Activated CD4-positive, alpha-beta memory T cell treated with anti-CD3 and anti-CD28 coated beads for 36 hours (primary cell): Measurements from ENCODE around the gene CHST14. TPM values are rescaled to one million over a fixed set of nuclear protein-coding genes. Genes with fewer than 3 reads are reported as not detected.

Experiments used
- total RNA-seq, 2 experiments: library from RNA; stranded (reverse); gene quantifications; one replicate each; pipeline ENCODE4 v1.2.3, GENCODE V29; 2021

The CHST14 gene
- total RNA-seq, 2 experiments from 2014 or later, result 8.2 to 8.7 TPM

Other genes with a start within 250 kb of the CHST14 start
- under 1 TPM; 0.69 to 0.73 TPM for gene PAK6, start 231.9 kb upstream of the CHST14 start, total RNA-seq
- gene ANKRD63, start 187.9 kb upstream of the CHST14 start, total RNA-seq, result not detected
- gene PLCB2, start 163.0 kb upstream of the CHST14 start, total RNA-seq, result 10 to 100 TPM; 65.3 to 70.7 TPM
- gene INAFM2, start 147.3 kb upstream of the CHST14 start, total RNA-seq, result 1 to 10 TPM; 6.7 to 7.4 TPM
- gene CCDC9B, start 130.0 kb upstream of the CHST14 start, total RNA-seq, result 1 to 10 TPM in 1 of 2 experiments, under 1 TPM in 1; 0.53 to 1.6 TPM
- gene PHGR1, start 120.0 kb upstream of the CHST14 start, total RNA-seq, result not detected
- gene DISP2, start 112.8 kb upstream of the CHST14 start, total RNA-seq, result under 1 TPM; 0.02 to 0.05 TPM
- 10 to 100 TPM; 59.8 to 61.5 TPM for gene KNSTRN, start 88.3 kb upstream of the CHST14 start, total RNA-seq
- gene IVD, start 65.2 kb upstream of the CHST14 start, total RNA-seq, result 10 to 100 TPM; 37.3 to 38.7 TPM
- gene BAHD1, start 30.0 kb upstream of the CHST14 start, total RNA-seq, result 10 to 100 TPM; 18.8 to 19.5 TPM
- 10 to 100 TPM; 28.6 to 29.2 TPM for gene CCDC32, start 94.1 kb downstream of the CHST14 start, total RNA-seq
- gene RPUSD2, start 98.3 kb downstream of the CHST14 start, total RNA-seq, result 10 to 100 TPM; 12.7 to 13.7 TPM
- 10 to 100 TPM; 32.8 to 33.1 TPM for gene KNL1, start 123.3 kb downstream of the CHST14 start, total RNA-seq
- 10 to 100 TPM; 67.1 to 70.0 TPM for gene RAD51, start 224.2 kb downstream of the CHST14 start, total RNA-seq